K562 (cell line): ENCODE results near the gene IL20. TPM values are rescaled to one million over a fixed set of nuclear protein-coding genes. Genes with fewer than 3 reads are reported as not detected.

ENCODE experiments used
- ATAC-seq: fragments of 200-7000 bp; cut with Tn5 transposase; 3 replicates; pipeline ENCODE4 v1.9.1; 2020; ENCODE audit warnings: moderate library complexity
- BruUV-seq: library from RNA; stranded (reverse); fragments of 400-500 nt; replicated peaks from 2 replicates; lab custom pipeline; 2021; lab: Mats Ljungman, UMichigan
- CTCF ChIA-PET: fragments of 300-600 bp; formaldehyde crosslinking; extraction: SDS; loops from one replicate; lab custom pipeline; 2021; ENCODE audit warnings: low intra/inter-chr PET ratio; lab: Yijun Ruan, JAX
- POLR2A ChIA-PET: fragments of 300-600, 350-650 bp; sonication (Branson Sonifier 250); formaldehyde crosslinking; extraction: SDS; loops from one replicate; lab custom pipeline; 2021; ENCODE audit warnings: antibody characterized with exemption, inconsistent platforms; lab: Yijun Ruan, JAX
- DNase-seq, 4 experiments: peaks; one replicate each; pipeline versions ENCODE4 v3.0.0 to v3.0.0-alpha.2; 2011 to 2018; ENCODE audit warnings: low spot score in 3 of 4, mixed read lengths in 3 of 4; ENCODE audit errors: extremely low read depth in 1 of 4
- FAIRE-seq: peaks from 2 replicates; lab custom pipeline; 2011; peaks lifted over from hg19 to GRCh38; lab: Jason Lieb, UNC
- H2AFZ ChIP-seq: 2 replicates; pipeline ENCODE4 v1.6.0; 2011; ENCODE audit warnings: low read depth, low read length, control low read depth, inconsistent platforms
- H3K27ac ChIP-seq: fragments of 200-600 bp; 3 replicates; pipeline ENCODE4 v1.8.0; 2011; ENCODE audit warnings: low read depth, mild to moderate bottlenecking, control low read depth, inconsistent platforms, low read length, moderate library complexity, mixed read lengths; ENCODE audit errors: extremely low read depth
- H3K27me3 ChIP-seq, 2 experiments: fragments of 300-600 bp in 1 of 2; 2 replicates in 1 of 2; 3 replicates in 1 of 2; pipeline versions ENCODE4 v1.6.0 to v1.8.0; 2011; ENCODE audit warnings: inconsistent platforms in 2 of 2, low read length in 2 of 2, mild to moderate bottlenecking in 1 of 2, mixed read lengths in 1 of 2, moderate library complexity in 1 of 2; ENCODE audit not compliant: control insufficient read depth in 2 of 2, insufficient read depth in 2 of 2
- H3K36me3 ChIP-seq: fragments of 300-600 bp; 3 replicates; pipeline ENCODE4 v1.8.0; 2011; ENCODE audit warnings: mild to moderate bottlenecking, low read length, inconsistent platforms; ENCODE audit not compliant: control insufficient read depth, insufficient read depth
- H3K4me1 ChIP-seq, 2 experiments: fragments of 200-600 bp in 1 of 2; replicated peaks in 1 of 2; 2 replicates in 1 of 2; 3 replicates in 1 of 2; pipeline versions ENCODE4 v1.5.1 to v1.8.0; 2011; ENCODE audit warnings: inconsistent platforms in 2 of 2, low read length in 2 of 2, mild to moderate bottlenecking in 1 of 2, mixed read lengths in 1 of 2, moderate library complexity in 1 of 2; ENCODE audit not compliant: control insufficient read depth in 2 of 2, insufficient read depth in 2 of 2
- H3K4me2 ChIP-seq: 2 replicates; pipeline ENCODE4 v1.6.1; 2011; ENCODE audit warnings: low read length, control low read depth, inconsistent platforms, mixed read lengths; ENCODE audit not compliant: insufficient read depth
- H3K4me3 ChIP-seq: fragments of 200-600 bp; sonication (generic), shearing (Covaris generic); 2 replicates; pipeline ENCODE4 v1.5.1; 2016; ENCODE audit warnings: control low read depth, inconsistent platforms
- H3K79me2 ChIP-seq: fragments of 200-600 bp; 3 replicates; pipeline ENCODE4 v1.8.0; 2011; ENCODE audit warnings: low read length, inconsistent platforms; ENCODE audit not compliant: control insufficient read depth, insufficient read depth
- H3K9ac ChIP-seq, 2 experiments: 2 replicates each; pipeline versions ENCODE4 v1.6.0 to v1.6.1; 2011; ENCODE audit warnings: low read depth in 2 of 2, low read length in 2 of 2, control low read depth in 1 of 2, inconsistent platforms in 1 of 2, mild to moderate bottlenecking in 1 of 2, mixed read lengths in 1 of 2; ENCODE audit not compliant: insufficient read depth in 1 of 2
- H3K9me1 ChIP-seq: one replicate; pipeline ENCODE4 v1.6.0; 2011; ENCODE audit warnings: inconsistent platforms, mild to moderate bottlenecking, low read length, moderate library complexity; ENCODE audit not compliant: control insufficient read depth, insufficient read depth
- H3K9me3 ChIP-seq: replicated peaks from 2 replicates; pipeline ENCODE4 v1.5.1; 2011; ENCODE audit warnings: low read depth, low read length, inconsistent platforms; ENCODE audit not compliant: control insufficient read depth, insufficient read depth
- H4K20me1 ChIP-seq: replicated peaks from 2 replicates; pipeline ENCODE4 v1.6.1; 2011; ENCODE audit warnings: low read length, inconsistent platforms, mixed read lengths; ENCODE audit not compliant: control insufficient read depth, insufficient read depth
- HNRNPH1 ChIP-seq: fragments of 200-400 bp; formaldehyde crosslinking; optimal IDR thresholded peaks from 2 replicates; pipeline ENCODE3; 2017; ENCODE audit warnings: low read depth, mild to moderate bottlenecking, low read length, moderate library complexity
- NR1H2 ChIP-seq: sonication (generic); formaldehyde crosslinking; IDR thresholded peaks from 2 replicates; pipeline ENCODE4 v1.4.0; 2020; ENCODE audit warnings: mild to moderate bottlenecking, missing genetic modification reagents
- WGBS: fragments of 100-300 bp; shearing (Covaris generic); methylation state at CpG from one replicate; pipeline ENCODE4 v1.1.6; 2016; ENCODE audit warnings: low coverage, mixed read lengths; ENCODE audit not compliant: insufficient coverage; ENCODE audit errors: missing lambda C conversion rate; 5-methylcytosine and 5-hydroxymethylcytosine counted together
- in situ Hi-C: fragments of 300-500 bp; cut with MboI; formaldehyde crosslinking; loops from 4 replicates; pipeline ENCODE4 v1.15.0; 2018; ENCODE audit warnings: inconsistent platforms, mixed read lengths
- intact Hi-C: fragments of 100-400 bp; cut with micrococcal nuclease; formaldehyde crosslinking; loops from 2 replicates; pipeline ENCODE4 v1.14.2; 2022
- polyA plus RNA-seq, 8 experiments: library from polyadenylated mRNA; depleted of rRNA in 4 of 8; stranded (reverse) in 5 of 8; unstranded in 3 of 8; fragments of >200 nt; fragmentation: Nextera tagmentation in 2 of 8; fragmentation: Illumina TruSeq in 1 of 8; extraction: Ambion mirVana in 2 of 8; extraction: Trizol in 1 of 8; gene quantifications; 2 replicates each; pipeline versions ENCODE4 v1.2.1 to v1.2.3, GENCODE V29; 2011 to 2014; ENCODE audit warnings: inconsistent platforms in 1 of 8, missing spikeins in 1 of 8
- total RNA-seq, 7 experiments: library from RNA; depleted of rRNA in 6 of 7; stranded (reverse); fragments of >200 nt in 6 of 7; fragmentation: Illumina TruSeq in 2 of 7; extraction: Trizol in 2 of 7; gene quantifications; 2 replicates each; pipeline versions ENCODE4 v1.2.1 to v1.2.3, GENCODE V29; 2011 to 2021; ENCODE audit warnings: low replicate concordance in 1 of 7
- TF ChIP-seq, protein P1 (sequence below): fragments of 450-650 bp; IDR thresholded peaks from 2 replicates; pipeline ENCODE4 v1.6.1; 2016

Gene IL20
- total and polyA plus RNA-seq, 9 of the 15 experiments (the other 6 are each of a cell fraction or from before 2014, with no cell fraction given), result not detected

DNA sequence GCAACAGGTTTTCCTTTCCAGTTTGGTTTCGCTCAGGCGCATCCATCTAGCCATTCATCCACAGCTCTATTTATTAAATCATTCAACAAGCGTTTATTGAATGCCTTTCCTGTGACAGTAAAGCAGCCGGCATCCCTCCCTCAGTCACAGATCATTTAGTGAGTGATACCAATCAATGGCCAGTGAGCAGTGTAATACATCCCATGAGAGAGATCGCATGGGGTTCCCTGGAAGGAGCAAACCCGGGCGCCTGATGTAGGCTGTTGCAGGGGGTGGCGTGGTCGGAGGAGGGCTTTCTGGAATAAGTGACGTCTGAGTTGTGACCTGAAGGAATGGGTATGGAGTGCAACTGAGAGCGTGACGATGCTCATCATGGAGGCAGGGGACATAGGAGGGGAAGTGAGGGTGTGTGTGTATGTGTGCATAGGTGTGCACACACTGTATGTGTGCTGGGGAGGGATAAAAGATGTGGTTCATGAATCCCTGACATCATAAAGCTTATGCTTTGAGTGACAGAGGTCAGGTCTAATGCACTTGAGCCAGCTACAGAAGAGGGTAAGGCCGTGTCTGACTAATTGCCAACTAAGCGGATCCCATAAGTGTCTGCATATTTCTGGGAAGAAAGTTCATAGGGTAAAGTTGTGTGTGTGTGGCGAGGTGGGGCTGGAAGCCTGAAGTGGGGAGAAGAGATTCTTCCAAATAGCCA lies 49.8 kb downstream of the IL20 start:
- H3K9me3 ChIP-seq, result no peaks in the 10 kb centered on the region
- no peaks in the 10 kb centered on the region for H3K9me1 ChIP-seq
- no peak overlapping the region for H3K4me2 ChIP-seq
- no peak for DNase-seq
- peaks cover 37 to 47% of the 10 kb centered on the region in 2 experiments for H3K27me3 ChIP-seq
- ChIA-PET POLR2A (interaction anchor here (0.6 kb wide), 2 partner anchors 15 to 321 kb away, joined by 3 read pairs; no protein-coding TSS in a partner anchor), CTCF (interaction anchor here (1.1 kb wide), 1 partner anchor 307 kb away, joined by 3 read pairs; no protein-coding TSS in a partner anchor)
- H3K36me3 ChIP-seq, result no peaks in the 10 kb centered on the region
- H3K4me1 ChIP-seq, result no peaks in the 10 kb centered on the region
- no peak overlapping the region for H2AFZ ChIP-seq
- in situ Hi-C loops (loop anchor here (25.0 kb wide), 1 partner anchor 303 kb away; the partner anchor contains the start of gene EIF2D), intact Hi-C loops (no loop called here)
- 8% methylated on average over 15 of the region's 15 CpGs for WGBS
- no peak overlapping the region for H3K27ac ChIP-seq
- no TSS peak for BruUV-seq
- FAIRE-seq, result no peak
- H3K79me2 ChIP-seq, result no peaks in the 10 kb centered on the region
- TF ChIP-seq HNRNPH1, result no peak
- TF ChIP-seq, protein P1, sequence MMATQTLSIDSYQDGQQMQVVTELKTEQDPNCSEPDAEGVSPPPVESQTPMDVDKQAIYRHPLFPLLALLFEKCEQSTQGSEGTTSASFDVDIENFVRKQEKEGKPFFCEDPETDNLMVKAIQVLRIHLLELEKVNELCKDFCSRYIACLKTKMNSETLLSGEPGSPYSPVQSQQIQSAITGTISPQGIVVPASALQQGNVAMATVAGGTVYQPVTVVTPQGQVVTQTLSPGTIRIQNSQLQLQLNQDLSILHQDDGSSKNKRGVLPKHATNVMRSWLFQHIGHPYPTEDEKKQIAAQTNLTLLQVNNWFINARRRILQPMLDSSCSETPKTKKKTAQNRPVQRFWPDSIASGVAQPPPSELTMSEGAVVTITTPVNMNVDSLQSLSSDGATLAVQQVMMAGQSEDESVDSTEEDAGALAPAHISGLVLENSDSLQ, result peak; percentile 51; the same call in 1 of the 2 replicates
- no peak for TF ChIP-seq NR1H2 (CRISPR knock-in tag)
- no peak overlapping the region for H3K4me3 ChIP-seq
- H3K9ac ChIP-seq, result no peak overlapping the region
- 0 out of 2 replicates have a peak, but pooled peaks cover 3% of the 10 kb centered on the region for H4K20me1 ChIP-seq
- ATAC-seq, result no peak
